Nucleus accumbens (tissue), 56 donors: ENCODE data around the gene GALNT16.
"Not testable (repeated sequence)": the region's sequence is repeated elsewhere in the genome, so short reads cannot be mapped to it uniquely, and the experiment has no call there.

Experiments used
- DNase-seq, 56 donors: peaks; one replicate each; lab custom pipeline; 2025; lab: John Stamatoyannopoulos, UW

Gene GALNT16

DNA sequence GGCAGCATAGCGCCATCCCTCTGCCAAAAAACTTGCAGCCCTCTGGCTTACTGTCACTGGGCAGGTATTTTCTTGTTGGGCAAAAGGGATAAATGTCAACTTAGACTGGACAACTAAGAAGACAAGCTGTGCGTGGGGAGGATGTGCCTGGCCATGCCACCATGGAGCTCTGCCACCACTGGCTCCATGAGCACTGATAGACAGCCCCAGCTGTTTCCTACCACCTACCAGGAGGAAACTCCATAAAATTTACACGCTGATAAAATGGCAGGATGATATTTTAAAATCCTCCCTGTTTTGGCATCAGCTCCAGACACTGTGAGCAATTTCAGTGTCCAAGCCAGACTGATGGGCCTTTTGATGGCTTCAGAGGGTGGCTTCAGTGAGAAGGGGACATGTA, 7.1 kb upstream of the GALNT16 start:
- DNase-seq = no peak

DNA sequence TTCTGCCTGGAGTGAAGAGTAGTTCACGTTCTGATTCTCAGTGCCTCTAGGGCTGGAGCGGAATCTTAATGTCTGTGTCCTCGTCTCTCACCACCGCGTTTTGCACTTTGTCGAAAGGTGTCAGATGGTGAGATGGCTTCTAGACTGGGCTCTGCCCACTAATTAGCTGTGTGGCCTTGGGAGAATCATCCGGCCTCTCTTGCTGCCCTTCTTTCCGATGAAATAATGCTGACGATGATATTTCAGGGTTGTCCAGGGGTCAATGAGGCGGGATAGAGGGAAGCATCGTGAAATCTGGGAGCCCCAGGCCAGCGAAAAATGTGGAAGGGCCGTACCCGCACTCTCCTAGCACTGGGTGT, 811 bp upstream of the GALNT16 start:
- no peak for DNase-seq

DNA sequence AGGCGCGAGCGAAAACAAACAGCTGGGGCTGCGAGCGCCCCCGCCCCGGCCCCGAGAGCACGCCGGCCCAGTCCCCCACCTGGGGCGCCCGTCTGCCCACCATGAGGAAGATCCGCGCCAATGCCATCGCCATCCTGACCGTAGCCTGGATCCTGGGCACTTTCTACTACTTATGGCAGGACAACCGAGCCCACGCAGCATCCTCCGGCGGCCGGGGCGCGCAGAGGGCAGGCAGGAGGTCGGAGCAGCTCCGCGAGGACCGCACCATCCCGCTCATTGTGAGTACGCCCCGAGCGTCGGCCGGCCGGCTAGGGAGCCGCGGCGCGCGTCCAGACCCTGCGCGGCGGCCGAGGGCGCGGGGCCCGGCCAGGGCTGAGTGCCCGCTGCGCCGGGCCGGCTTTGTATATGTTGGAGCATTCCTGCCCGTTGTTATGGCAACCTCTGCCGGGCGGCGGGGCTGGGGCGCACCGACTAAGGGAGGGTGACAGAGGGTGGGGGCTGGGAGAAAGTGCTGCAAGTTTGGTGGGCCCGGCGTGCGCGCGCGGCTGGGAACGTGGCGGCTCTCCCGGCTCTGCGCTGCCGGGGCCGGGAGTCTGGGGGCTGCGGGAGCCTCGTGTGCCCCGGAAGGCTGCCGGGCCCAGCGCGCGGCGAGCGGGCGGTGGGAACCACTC, 367 bp downstream of the GALNT16 start:
- DNase-seq = peak in 12 of 56 donors; percentile 4 to 52 (median 17)

DNA sequence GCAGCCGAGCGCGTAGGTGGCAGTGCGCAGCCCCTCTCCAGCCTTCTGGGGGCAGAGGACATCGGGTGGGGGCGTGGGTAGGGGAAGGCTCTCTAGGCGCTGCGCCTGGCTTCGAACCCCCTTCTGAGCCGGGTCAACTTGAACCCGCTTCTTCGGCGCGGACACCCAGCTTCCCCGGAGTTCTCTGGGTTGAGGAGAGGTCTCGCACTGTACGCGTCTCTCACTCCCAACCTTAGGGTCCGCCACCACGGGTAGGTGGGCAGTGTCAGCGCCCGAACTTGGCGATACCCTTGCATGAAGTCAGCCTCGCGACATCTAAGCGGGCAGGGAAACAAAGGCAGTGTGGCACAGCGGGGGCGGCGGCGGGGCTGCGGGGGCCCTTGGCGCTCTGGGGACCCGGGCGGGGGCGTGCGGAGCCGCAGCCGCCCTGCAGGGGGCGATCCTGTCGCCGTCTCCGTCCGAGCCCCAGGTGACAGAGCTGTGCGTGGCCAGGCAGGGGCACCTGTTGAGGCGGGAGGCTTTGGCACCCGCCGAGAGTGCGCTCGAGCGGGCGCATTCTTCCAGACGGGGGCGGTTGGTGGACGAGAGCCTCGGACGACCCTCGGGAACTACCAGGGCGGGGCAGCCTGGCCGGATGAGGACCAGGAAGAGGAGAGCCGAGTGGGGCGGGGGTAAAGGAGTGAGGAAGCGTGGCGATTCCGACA, 1.1 kb downstream of the GALNT16 start:
- DNase-seq = peak in 16 of 56 donors; percentile 5 to 47 (median 18)

DNA sequence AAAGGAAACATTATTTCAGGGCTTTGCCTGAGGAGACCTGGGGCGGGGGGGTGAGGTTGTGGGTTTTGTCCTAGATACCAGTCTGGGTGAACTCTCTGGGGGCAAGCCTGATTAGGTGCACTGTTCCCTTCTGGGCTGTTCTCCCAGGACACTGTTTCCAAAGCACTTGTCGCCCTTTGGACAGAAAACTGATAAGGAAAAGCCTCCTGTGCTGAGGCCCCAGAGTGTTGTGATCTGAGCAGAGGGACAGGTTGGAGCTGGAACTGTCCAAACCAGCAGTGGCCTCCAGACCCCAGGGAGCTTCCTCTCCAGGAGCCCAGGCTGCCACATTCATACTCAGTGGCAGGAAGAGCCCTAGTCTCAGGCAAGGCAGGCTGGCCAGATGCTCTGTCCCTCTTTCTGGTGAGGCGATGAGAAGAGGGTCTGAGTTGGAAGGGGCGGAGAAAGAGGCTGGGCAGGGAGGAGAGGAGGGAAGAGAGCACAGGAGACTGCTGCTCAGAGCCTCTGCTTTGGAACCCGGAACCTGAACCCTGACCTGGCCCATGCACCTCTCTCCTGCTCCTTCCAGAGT, 1.9 kb downstream of the GALNT16 start:
- DNase-seq = no peak

DNA sequence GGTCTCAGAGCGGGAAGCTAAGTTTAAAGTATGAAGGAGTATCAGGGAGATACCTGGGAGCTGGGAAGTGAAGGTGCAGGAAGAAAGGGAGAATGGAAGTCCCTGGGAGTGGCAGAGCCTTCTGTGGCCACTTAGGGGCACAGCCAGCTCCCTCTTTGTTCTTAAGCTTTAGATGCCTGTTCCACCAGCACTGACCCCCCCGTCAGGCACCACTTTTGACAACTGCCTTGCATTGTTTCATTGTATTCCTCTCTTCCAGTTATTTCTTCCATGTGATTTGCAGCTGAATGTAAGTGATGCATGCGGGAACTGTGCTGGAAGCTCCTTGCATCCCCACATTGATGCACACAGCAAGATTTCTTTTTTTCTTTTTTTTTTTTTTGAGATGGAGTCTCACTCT, 2.6 kb downstream of the GALNT16 start:
- DNase-seq = peak in 2 of 56 donors; percentile 4 to 12

DNA sequence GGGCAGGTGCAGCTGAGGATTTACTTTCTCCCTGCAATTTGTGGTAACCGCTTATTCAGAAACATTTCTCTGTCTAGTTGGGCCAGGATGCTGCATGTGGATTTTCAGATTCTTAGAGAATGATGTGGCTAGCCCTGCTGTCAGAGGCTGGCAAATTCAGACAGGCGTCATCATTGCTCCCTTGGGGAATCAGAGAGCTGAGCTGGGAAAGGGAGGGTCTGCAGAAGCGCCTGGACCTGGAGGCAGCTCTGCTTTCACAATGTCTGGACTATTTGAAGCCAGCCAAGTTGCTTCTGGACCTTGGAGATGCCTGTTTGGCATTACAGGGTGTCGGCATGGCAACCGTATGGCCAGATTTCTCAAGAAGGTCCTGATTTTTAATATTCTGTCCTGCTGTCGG, 3.4 kb downstream of the GALNT16 start:
- DNase-seq = peak in 20 of 56 donors; percentile 10 to 56 (median 24)

DNA sequence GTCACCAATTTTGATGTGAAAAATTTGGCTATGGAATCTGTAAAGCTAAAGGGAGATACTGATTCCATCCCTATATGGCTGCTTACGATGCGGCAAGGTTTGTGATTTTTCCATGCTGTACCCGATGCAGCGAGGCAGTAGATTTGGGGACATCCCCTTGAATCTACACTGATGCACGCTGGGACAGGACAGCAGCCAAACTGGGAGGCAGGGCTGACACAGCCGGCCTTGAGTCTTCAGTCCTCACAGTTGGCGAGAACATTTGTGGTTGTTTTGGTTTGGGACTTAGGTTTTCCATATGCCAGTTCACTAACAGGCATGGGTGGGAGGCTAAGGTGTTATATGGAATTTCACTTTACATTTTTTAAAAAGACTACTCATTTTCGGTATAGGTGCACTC, 3.8 kb downstream of the GALNT16 start:
- DNase-seq = peak in 11 of 56 donors; percentile 8 to 51 (median 21)

DNA sequence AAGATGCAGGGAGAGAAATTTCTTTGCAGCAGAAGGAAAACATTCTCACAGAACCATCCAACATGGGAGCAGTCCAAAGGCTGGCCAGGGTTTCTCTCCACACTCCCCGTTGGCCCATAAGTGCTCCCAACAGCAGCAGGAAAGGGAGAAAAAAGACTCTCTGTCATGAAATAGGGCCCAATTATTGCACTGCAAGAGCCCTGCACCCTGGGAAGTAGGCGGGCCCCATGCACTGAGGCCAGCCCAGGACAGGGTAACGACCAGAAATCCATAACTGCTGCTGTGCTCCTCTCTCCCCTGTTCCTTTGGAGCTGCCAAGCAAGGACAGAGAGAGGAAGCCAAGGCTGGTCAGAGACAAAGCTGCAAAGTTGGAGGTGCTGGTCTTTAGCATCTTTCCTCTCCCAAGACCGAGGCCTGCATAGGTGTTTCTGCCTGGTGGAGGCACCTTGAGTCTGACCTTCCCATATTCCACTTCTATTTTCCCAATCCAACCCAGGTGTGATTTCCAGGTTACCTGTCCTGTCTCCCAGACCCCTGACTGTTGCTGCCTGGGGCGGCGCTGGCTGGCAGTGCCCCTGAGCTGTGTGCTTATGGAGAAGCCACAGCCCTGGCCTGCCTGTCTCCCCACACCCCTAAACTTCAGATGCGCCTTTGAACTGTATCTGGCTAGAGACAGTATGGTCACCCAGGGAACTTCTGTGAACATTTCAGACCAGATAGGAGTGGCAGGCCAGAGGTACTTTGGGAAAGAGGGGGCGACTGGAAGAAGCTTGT, 6.8 kb downstream of the GALNT16 start:
- DNase-seq = peak in 5 of 56 donors; percentile 6 to 38 (median 9)

DNA sequence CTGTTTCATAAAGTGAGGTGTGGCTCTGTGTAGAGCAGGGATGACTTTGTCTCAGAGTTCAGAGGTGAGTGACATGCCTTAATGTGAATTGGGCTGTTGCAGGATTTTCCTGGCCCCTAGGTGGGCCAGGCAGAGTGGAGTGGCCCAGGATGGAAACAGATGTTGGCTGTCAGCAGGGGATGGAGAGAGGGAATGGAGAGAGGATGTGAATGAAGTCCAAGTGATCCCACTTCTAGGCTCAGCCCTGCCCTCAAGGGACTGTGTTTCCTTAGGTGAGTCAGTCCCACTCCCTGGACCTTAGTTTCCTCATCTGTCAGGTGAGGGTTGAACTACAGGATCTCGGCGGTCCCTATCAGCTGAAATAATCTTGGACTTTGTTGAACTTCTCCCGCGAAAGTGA, 7.5 kb downstream of the GALNT16 start:
- DNase-seq = no peak

DNA sequence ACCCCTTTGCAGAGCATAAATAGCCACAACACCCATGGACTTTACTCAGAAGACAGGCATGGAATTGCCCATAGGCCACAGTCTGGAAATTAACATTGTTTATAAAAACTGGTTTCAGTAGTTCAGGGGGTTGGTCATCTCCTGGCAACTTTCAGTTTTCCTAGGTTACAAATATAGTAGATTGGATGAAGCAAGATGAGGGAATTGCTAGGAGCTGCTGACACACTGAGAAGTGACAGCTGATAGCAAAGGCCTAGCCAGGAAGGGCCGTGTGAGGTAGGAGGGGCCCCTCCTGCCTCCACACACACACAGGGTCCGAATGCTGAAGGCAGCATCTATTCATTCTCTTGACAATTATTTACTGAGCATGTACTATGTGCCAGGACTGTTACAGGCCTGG, 8.3 kb downstream of the GALNT16 start:
- no peak for DNase-seq

DNA sequence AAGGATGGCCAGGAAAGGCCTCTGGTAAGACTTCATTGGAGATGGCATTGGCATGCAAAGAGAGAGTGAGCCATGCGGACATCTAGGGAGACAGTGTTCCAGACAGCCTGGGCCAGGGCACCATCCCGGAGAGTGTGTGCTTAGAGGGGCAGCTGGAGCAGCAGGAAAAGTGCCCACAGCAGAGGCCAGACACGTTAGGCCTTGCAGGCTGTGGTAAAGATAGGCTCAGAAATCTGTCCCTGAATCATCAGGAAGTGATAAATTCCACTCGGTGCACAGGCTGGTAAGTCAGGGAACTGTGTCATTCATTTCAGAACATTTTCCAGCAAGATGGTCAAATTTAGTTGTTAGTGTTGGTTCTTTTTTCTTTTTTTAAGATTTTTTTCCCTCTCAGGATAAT, 8.8 kb downstream of the GALNT16 start:
- DNase-seq = no peak

DNA sequence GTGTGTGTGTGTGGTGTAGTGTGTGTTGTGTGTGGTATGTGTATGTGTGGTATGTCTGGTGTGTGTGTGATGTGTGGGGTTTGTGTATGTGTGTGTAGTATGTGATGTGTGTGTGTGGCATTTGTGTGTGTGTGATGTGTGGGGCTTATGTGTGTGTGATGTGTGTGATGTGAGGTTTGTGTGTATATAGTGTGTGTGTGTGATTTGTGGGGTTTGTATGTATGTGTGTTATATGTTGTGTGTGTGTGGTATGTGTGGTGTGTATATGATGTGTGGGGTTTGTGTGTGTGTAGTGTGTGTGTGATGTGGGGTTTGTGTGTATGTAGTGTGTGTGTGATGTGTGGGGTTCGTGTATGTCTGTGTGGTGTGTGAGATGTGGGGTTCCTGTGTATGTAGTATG, 9.4 kb downstream of the GALNT16 start:
- no peak for DNase-seq

DNA sequence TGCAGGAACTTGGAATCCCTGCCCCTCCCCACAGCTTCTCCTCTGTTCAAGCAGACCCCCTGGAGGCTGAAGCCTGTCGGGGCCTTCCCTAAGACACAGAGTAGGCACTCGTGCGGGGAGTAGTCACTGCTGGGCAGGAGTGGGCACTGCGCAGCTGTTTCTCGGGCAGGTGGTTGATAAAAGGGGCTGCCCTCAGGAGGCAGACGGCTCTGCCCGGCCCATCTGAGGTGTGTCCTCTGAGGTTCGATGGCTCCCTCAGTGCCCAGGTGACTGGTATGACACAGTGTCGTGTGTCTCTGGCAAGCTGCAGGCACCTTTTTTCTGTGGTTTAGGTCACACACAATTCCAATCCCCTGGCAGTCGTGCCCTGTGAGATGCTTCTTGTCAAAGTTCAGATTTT, 10.1 kb downstream of the GALNT16 start:
- no peak for DNase-seq

DNA sequence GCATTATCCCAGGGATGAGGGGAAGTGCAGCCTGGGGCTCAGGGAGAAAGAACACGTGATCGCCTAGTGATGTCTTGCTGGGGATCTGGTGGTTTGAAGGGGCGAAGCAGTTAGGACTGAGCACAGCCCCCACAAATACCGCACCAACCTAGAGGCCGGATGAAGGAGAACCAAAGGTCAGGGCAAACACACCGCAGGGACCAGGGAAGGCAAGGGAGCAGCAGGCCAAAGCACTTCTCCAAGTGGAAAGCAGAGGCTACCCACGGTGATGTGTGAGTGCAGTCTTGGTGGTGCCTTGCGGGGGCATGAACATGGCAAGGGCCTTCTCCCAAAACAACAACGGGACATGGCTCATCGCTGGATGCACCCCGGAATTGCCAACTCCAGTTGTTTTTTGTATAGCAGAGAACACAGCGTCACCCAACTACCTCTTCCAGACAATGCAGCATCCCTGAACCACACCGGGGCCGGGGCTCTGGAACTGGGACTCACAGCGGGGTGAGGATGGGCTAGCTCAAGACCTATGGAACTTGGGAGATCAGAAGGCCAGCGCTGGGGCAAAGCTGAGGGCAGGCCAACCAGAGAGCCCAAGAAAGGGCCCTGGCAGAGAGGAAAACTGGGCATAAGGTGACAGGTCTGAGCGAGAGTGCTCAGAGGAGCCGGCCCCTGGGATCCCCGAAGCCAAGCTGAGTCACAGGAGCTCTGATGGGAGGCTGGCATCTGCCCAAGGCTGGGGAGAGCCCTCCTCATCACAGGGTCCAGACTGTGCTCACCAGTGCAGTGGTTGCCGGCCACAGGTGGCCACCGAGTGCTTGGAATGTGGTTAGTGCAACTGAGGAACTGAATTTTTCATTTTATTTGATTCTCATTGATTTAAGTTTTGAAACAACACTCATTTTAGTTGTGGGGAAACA, 11.1 kb downstream of the GALNT16 start:
- DNase-seq = peak in 2 of 56 donors; percentile 25 to 29

DNA sequence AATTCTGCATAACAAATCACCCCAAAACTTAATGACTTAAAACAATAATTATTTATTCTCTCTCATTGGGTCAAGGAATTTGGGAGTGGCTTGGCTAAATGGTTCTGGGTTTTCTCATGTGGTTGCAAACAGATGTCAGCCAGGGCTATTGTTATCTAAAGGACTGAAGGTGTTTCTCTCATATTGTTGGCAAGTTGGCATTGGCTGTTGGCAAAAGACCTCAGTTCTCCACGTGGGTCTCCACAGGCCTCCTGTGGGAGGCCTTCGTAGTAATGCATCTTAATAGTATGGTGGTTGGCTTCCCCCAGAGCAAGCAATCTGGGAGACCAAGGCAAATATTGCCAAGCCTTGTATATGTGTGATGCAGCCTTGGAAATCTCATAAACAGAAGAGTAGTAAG, 14.4 kb downstream of the GALNT16 start:
- DNase-seq = no peak

DNA sequence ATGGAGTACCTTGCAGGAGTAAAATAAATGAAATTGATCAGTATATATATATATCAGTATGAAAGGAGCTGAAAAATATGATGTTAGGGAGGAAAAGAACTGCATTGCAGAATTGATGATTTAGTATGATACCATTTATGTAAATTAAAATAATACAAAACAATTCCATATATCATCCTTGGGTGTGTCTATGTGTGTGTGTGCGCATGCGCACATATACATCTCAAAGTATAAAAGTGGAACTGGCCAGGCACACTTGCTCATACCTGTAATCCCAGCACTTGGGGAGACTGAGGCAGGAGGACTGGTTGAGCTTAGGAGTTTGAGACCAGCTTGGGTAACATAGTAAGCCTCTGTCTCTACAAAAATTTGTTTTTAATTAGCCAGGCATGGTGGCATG, 15.4 kb downstream of the GALNT16 start:
- DNase-seq = no peak

DNA sequence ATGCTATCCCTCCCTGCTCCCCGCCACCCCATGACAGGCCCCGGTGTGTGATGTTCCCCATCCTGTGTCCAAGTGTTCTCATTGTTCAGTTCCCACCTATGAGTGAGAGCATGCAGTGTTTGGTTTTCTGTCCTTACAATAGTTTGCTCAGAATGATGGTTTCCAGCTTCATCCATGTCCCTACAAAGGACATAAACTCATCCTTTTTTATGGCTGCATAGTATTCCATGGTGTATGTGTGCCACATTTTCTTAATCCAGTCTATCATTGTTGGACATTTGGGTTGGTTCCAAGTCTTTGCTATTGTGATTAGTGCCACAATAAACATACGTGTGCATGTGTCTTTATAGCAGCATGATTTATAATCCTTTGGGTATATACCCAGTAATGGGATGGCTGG, 17.4 kb downstream of the GALNT16 start:
- DNase-seq = not testable (repeated sequence)

DNA sequence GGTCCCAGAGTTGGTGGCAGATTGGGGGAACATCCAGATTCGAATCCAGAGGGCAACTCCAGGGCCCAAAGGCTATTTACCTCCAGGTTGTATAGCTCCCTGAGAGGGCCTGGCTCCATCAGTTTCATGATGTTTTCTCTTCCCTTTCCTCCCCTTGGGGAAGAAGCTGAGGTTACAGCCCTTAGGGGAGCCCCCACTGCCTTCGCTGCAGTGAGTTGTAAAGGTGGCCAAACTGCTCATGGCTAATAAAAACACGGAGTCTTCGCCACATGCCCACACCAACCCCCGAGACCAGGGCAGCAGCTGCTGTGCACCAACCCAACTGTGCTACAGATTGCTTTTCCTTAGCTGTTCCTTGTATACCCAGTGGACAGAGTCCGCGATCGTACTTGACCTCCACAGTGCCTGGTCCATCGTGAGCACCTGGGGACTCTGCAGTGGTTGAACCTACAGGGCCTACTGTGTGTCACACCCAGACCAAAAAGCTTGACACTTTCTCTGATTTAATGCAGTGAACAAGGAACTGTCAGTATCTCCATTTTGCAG, 20.9 kb downstream of the GALNT16 start:
- DNase-seq = no peak
